NCI-H774 (cell line): ENCODE results near the gene SPATA20.

ENCODE experiments used
- DNase-seq: peaks from one replicate; lab custom pipeline; 2025; lab: John Stamatoyannopoulos, UW

SPATA20 gene

DNA sequence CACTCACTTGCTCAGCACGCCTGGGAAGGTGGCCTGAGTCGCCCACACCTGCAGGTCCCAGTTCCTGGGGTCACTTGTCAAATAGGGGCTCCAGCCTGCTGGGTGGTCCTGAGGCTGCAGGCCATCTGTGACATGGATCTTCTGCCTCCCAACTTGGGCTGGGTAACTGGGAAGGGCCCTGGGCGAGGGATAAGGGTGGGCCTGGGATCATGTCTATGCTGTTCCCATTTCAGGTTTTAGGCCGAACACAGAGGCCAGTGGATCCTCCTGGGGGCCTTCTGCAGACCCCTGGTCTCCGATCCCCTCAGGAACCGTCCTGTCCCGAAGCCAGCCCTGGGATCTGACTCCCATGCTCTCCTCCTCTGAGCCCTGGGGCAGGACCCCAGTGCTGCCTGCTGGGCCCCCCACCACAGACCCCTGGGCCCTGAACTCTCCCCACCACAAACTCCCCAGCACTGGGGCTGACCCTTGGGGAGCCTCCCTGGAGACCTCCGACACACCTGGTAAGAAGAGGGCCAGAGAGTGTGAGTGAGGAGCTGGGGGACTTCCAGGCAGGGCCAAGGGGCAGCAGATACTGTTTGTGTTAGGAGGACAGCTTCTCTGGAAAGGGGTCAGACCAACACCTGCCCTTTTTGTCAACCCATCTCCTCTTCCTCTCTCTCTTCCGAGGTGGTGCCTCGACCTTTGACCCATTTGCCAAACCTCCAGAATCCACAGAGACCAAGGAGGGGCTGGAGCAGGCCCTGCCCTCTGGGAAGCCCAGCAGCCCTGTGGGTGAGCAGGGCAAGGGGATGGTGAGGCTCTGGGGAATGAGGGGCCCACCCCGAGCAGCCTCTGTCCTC is 6.2 kb upstream of the SPATA20 start:
- DNase-seq: no peak

DNA sequence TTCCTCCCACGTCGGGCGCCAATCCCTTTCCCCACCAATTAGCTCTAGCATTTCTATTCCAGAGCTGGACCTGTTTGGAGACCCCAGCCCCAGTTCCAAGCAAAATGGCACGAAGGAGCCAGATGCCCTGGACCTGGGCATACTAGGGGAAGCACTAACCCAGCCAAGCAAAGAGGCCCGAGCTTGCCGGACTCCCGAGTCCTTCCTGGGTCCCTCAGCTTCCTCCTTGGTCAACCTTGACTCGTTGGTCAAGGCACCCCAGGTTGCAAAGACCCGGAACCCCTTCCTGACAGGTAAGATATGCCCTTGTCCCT is 5.6 kb upstream of the SPATA20 start:
- no peak for DNase-seq

DNA sequence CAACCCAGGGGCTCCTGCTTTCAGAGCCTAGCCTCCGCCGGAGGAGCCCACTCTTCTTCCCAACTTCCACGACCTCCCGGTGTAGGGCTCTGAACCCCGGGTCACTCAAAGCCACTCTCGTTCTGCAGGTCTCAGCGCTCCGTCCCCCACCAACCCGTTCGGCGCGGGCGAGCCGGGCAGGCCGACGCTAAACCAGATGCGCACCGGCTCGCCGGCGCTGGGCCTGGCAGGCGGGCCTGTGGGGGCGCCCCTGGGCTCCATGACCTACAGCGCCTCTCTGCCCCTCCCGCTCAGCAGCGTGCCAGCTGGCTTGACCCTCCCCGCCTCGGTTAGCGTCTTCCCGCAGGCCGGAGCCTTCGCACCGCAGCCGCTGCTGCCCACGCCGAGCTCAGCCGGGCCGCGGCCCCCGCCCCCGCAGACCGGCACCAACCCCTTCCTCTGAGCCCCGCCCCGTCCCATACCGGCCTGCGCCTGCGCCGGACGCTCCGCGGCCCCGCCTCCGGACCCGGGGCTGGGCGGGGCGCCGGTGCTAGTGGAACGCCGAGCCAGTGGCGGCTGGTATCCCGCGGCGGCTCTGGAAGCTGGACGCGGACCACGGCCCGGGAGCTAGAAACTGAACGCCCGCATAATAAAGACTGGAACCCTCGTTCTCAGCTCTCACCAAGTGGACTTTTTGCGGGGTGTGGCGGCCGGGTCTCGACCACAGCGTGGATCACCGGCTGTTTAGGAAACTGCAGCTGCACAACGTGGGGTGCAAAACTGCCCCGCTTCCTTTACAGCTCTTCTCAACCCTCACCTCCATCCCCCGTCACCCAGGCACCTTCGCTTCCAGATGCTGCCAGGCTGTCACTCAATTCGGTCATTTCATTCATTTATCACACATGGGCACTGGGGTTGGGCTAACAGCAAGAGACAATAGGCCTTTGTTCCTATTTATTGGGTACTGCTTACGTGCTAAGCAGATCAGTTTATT is 5.0 kb upstream of the SPATA20 start:
- DNase-seq: peak; percentile 87

DNA sequence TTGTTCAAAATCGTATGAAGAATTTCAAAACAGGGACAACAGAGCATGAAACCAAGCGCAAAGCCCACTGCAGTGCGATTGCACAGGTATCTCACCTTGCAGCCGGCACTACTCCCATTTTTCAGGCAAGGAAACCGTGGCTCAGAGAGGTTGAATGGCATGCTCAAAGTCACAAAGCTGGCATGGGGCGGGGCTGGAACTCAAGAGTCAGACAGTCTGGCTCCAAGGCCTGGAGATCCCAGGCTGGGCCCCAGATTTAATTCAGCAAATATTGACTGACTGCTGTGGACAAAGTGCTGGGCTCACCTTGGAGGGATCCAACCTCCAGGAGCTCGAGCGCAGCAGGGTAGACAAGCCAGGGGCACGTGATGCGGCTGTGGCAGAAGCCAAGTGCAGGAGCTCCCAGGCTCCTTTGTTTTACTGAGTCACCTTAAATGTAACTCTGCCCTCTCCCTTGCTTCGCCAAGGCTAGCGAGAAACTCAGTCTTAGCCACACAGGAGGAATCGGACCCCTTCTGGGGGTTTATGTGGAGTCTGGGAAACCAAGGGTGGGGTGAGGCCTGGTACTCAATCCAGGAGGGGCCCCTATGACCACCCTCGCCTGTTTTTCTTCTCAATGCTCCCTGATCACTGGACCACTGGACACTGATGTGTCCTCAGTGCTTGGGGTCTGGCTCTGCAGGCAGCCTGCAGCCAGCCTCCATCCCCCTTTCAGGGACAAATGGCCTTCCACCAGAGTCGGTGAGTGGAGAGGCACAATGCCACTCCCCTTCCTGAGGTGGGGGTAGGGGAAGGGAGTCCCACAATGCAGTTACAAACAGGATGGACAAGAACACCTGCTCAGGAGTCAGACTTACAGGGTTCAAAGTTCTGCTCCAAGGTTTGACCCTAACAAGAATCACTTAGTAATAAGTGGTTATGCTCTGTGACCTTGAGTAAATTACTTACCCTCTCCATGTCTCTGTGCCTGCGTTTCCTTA is 3.9 kb upstream of the SPATA20 start:
- peak; percentile 60 for DNase-seq

DNA sequence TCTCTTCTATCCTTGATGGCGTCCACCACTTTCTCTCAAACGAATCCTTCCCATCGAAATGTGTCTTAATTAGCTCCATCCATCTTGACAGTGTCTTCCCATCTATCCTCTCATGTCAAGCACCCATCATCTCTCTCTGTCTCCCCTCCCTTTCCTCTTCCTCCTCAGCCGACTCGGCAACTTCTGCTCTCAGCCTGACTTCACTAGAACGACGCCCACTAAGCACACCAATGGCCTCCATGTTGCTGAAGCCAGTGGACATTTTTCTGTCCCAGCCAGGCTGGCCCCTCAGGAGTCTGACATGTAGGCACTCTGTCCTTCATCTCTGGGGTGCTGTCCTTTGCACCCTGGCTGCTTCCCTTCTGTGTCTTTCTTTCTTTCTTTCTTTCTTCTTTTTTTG is 2.5 kb upstream of the SPATA20 start:
- DNase-seq: no peak

DNA sequence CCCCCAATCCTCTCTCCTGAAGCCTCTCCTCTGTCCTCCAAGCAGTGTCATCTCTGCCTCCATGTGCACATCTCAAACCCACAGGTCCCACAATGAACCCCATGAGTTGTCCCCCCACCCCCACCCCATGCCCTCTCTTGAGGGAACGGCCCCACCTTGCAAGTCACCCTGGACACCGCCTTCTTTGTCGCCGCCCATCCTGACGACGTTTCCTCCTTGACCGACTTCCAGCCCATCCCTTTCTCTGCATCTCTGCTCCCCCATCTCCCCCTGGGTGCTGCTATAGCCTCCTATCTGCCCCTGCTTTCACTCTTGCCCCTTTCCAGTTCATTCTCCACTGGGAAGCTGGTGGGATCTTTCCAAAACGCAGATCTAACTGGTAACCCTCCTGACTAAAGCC is 1.7 kb upstream of the SPATA20 start:
- no peak for DNase-seq

DNA sequence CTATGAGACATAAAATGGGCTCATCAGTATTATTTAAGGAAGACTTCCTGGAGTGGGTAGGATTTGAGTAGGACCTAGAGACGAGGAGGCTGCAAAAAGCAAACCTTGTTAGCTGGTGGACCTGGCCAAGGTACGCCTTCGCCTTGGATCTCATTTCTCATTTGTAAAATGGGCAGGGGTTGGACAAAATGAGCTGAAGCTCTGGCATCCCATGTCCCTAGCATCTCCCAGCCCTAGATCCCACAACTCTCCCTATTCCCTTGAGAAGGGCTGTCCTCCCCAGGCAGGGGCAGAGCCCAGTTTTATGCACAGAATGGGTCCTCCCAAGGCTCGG is 306 bp upstream of the SPATA20 start:
- no peak for DNase-seq

DNA sequence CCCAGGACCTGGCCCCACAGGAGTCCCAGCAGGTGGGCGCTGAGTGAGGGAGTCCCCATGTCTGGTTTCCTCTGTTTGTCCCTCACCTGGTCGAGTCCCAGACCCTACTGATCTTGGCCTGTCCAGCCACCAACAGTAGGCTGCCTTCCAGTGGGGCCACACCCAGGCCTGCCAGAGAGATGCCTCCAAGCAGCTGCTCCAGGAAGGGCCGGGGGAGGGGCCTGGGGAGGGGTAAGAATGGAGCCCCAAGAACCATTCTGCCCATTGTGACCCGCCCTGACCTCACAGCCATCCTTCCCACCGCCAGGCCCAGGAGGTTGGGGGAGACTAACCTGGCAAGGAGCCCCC is 736 bp downstream of the SPATA20 start:
- no peak for DNase-seq

DNA sequence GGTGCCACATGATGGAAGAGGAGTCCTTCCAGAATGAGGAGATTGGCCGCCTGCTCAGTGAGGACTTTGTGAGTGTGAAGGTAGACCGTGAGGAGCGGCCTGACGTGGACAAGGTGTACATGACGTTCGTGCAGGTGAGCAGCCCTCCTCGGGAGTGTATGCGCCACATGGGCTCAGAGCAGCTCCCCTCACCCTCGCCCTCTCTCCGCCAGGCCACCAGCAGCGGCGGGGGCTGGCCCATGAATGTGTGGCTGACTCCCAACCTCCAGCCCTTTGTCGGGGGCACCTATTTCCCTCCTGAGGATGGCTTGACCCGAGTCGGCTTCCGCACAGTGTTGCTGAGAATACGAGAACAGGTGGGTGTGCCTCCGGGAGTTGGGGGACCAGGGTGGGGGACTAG is 1.9 kb downstream of the SPATA20 start:
- no peak for DNase-seq

DNA sequence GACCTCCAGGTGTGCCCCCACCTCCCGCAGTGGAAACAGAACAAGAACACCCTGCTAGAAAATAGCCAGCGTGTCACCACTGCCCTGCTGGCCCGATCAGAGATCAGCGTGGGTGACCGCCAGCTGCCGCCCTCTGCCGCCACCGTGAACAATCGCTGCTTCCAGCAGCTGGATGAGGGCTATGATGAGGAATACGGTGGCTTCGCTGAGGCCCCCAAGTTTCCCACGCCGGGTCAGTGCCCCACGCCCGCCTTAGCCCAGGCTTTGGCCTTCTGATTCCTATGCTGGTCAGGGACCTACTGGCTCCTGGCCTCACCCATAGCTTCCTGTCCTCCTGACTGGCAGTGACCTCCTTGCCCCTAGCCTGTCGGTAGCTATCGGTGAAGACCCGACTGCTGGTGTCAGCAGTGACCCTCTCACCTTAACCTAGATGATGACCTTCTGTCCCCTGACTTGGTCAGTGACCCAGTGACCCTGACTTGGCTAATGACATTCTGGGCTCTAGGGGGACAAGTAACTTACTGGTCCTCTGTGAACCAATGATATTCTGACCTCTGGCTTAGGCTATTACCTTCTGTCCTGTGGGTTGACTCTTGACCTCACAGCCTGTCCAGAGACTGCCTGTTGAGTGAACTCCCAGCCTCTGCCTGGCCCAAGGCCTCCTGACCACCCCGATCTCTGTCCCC is 2.4 kb downstream of the SPATA20 start:
- DNase-seq: no peak

DNA sequence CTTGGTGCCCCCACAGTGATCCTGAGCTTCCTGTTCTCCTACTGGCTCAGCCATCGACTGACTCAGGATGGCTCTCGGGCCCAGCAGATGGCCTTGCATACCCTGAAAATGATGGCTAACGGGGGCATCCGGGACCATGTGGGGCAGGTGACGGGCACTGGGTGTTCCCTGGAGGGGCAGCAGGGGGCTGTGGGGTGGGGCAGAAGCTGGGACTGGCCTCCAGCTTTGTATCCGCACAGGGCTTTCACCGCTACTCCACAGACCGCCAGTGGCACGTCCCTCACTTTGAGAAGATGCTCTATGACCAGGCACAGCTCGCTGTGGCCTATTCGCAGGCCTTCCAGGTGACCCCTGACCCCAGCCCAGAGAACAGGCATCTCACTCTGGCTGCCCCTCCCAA is 3.0 kb downstream of the SPATA20 start:
- DNase-seq: no peak

DNA sequence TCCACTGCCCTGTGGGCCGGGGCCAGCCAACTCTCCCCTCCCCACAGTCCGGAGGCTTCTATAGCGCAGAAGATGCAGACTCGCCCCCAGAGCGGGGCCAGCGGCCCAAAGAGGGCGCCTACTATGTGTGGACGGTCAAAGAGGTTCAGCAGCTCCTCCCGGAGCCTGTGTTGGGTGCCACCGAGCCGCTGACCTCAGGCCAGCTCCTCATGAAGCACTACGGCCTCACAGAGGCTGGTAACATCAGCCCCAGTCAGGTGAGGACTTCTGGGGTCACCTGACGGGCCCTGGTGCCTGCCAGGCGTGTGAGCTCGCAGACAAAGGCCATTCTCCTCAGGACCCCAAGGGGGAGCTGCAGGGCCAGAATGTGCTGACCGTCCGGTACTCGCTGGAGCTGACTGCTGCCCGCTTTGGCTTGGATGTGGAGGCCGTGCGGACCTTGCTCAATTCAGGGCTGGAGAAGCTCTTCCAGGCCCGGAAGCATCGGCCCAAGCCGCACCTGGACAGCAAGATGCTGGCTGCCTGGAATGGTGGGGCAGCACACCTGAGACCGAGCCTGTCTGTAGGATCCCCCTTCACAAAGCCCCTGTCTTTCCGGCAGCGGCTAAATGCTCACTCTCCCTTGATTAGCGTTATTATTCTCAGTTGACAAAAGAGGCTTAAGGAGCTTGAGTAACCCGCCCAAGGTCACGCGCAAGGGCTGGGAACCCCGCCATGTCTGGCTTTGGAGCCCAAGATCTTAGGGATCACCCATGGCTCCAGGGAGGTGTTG is 3.9 kb downstream of the SPATA20 start:
- DNase-seq: peak; percentile 67

DNA sequence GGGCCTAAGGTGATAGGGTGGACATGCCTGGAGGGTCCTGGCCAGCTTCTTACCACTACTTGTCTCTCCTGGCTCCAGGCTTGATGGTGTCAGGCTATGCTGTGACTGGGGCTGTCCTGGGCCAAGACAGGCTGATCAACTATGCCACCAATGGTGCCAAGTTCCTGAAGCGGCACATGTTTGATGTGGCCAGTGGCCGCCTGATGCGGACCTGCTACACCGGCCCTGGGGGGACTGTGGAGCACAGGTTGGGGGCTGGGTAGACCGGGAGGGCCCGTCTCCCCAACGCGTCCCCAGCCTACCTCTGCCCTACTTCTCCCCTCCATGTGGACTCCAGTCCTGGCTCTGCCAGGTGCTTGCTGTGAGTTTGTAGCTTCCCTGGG is 4.5 kb downstream of the SPATA20 start:
- DNase-seq: no peak

DNA sequence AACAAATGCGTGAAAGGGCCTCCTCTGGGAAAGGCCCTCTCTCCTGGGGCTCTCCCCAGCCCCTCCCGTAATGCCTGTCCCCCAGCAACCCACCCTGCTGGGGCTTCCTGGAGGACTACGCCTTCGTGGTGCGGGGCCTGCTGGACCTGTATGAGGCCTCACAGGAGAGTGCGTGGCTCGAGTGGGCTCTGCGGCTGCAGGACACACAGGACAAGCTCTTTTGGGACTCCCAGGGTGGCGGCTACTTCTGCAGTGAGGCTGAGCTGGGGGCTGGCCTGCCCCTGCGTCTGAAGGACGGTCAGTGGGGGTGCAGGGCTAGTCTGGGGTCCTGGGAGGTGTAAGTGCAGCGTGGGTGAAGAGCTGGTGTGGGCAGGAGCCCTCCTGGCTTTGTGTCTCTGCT is 4.9 kb downstream of the SPATA20 start:
- DNase-seq: no peak

DNA sequence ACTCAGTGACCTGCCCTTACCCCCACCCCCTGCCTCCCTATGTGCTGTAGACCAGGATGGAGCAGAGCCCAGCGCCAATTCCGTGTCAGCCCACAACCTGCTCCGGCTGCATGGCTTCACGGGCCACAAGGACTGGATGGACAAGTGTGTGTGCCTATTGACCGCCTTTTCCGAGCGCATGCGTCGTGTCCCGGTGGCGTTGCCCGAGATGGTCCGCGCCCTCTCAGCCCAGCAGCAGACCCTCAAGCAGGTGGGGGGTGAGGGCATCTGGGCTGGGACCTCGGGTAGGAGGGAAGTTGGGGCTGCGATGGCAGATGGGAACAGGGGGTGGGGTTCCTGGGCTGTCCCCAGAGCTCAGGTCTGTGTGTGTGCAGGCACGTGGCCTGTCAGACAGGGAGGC is 7.2 kb downstream of the SPATA20 start:
- no peak for DNase-seq

DNA sequence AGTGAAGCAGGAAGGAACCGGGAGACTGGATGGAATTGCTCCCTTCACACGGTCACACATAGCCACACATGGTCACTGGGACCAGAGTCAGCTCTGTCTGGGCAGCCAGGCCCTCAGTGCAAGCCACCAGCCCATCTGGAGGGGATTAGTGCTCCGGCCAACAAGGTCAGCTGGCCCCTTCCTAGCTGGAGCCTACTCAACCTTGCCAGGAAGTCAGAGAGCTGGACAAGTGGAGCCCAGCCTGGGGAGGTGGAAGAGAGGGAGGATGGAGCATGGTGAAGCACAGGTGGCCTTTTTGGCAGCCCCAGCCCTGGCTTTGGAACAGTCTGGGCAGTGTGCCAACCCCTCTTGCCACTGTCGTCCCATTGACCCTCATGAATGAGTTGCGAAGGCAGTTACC is 9.8 kb downstream of the SPATA20 start:
- peak; percentile 56 for DNase-seq

DNA sequence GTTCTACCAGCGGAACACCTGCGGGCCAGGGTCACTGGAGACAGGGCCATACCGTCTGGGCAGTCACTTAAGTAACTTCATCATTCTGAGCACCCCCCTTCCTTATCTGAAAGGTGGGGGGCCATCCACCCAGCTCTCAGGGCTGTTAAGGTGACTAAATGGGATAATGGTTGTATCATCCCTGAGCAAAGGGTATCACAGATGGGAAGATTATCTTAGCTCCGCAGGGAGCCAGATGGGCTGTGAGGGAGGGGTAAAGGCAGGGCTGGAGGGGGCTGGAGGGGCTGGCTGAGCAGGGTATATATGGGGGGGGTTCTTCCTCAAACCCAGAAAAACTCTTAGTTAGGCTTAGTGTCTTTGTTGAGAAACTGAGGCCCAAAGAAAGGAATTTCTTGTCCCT is 10.7 kb downstream of the SPATA20 start:
- DNase-seq: no peak

DNA sequence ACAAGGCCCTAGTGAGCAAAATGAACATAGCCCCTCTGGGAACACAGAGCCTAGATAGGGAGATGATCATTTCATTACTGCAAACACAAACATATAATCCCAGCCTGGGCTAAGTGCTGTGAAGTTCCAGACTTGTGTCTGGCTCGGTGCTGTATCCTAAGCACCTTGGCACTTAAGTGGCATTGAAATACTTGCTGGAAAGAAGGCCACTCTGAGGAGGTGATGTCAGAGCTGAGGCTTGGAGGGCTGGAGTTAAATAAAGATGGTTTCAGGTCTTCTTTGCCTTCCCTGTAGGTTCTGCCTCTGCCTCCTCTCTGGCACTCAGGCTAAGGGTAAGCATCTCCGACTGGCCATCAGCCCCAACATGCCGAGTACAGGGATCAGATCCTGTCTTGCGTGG is 11.1 kb downstream of the SPATA20 start:
- DNase-seq: no peak

DNA sequence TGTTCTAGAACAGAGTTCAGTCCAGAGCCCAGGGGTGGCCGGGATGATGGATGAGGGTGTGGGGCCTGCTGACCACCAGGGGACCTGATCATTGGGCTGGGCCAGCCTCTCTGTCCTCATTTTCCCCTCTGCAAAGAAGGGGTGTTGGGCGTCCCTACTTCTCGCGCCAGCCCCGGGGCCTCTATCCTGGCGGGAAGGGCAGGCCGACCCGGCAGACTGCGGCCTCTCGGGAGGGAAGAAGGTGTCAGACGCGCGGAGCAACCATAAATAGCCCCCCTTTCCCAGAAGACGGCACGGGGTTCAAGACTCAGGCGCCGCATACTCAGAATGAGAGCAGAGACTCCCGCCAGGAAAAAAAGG is 11.6 kb downstream of the SPATA20 start:
- DNase-seq: no peak

DNA sequence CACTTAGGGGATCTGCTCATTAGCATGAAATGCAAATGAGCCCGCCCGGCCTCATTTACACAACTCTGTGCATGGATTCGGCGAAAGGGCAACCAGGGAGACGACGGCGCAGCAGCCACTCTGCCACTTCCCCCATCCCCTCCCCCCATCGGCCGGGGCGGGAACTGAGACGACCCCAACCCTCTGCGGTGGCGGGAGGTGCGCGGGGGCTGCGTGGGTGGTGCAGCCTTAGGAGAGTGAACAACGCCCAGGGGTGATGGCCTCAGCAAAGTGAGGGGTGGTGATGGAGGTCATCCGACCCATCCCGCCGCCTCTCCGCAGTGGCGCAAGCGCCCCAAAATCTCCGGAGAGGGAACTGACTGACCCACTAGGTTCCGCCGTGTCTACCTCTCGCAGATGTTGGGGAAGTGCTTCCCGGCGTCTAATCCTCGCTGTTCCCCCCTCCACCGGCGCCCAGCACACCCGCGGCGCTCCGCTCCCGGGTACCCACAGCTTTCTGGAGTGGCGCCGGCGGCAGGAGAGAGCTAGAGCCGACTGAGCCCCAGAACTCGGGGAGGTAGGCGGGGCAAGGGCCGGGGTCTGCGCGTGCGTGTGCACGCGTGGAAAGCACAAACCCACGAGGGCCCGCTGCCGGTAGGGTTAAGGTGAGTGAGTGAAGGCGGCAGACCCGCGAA is 12.1 kb downstream of the SPATA20 start:
- DNase-seq: no peak
